Right ventricle myocardium superior (tissue), 1 donor: ENCODE measurements around the gene PNRC2. TPM values are rescaled to one million over a fixed set of nuclear protein-coding genes. Genes with fewer than 3 reads are reported as not detected.
"Not testable (repeated sequence)": the region's sequence is repeated elsewhere in the genome, so short reads cannot be mapped to it uniquely, and the experiment has no call there.

Experiments used
- ATAC-seq: fragments of 200-7000 bp; cut with Tn5 transposase; one replicate; pipeline ENCODE4 v1.9.1; 2020; ENCODE audit warnings: mild to moderate bottlenecking; ENCODE audit not compliant: poor library complexity
- DNase-seq: peaks from one replicate; pipeline ENCODE4 v3.0.0-alpha.2; 2020
- intact Hi-C: fragments of 100-400 bp; cut with DNase I; formaldehyde crosslinking; loops from one replicate; pipeline ENCODE4 v1.11.2; 2022
- microRNA-seq: library from miRNA; unstranded; fragments of <30 nt; microRNA quantifications from one replicate; pipeline ENCODE4 v1.2.0, GENCODE V29; 2020
- total RNA-seq: library from RNA; stranded (reverse); fragmentation: NEBNext Ultra II Directional; extraction: Animal tissue kit (Norgen Biotek cat#: 25700); gene quantifications from one replicate; pipeline ENCODE4 v1.2.1, GENCODE V29; 2021
- donor health status: DM: no; HTN: yes; CAD: no; lungs with severe emphysema.

The PNRC2 gene
- total RNA-seq, 1 donor from 2014 or later: 74.2 TPM

- DNase-seq, intact Hi-C loops, ATAC-seq: not testable (repeated sequence)
Observed at GRCh38 chr1:24012878-24013277, 53.2 kb downstream of the PNRC2 start.

Small RNA genes within 50 kb of the gene (microRNA-seq; reads per million reads assigned to microRNA genes)
- gene MIR378F: not detected

Other genes starting within 250 kb of the PNRC2 start
- gene ELOA, start 216.4 kb upstream of the PNRC2 start, total RNA-seq: 34.5 TPM
- 43.8 TPM for gene PITHD1, start 181.4 kb upstream of the PNRC2 start, total RNA-seq
- 26.8 TPM for gene LYPLA2, start 168.7 kb upstream of the PNRC2 start, total RNA-seq
- 5.3 TPM for gene GALE, start 159.1 kb upstream of the PNRC2 start, total RNA-seq
- gene HMGCL, start 134.4 kb upstream of the PNRC2 start, total RNA-seq: 34.3 TPM
- 12.3 TPM for gene FUCA1, start 91.5 kb upstream of the PNRC2 start, total RNA-seq
- not detected for gene CNR2, start 46.5 kb upstream of the PNRC2 start, total RNA-seq
- gene SRSF10, start 20.5 kb downstream of the PNRC2 start, total RNA-seq: 51.9 TPM
- gene MYOM3, start 152.3 kb downstream of the PNRC2 start, total RNA-seq: 396 TPM
- 0.16 TPM for gene IL22RA1, start 183.3 kb downstream of the PNRC2 start, total RNA-seq
- 2.8 TPM for gene IFNLR1, start 227.5 kb downstream of the PNRC2 start, total RNA-seq